ENCODE measurements around the gene SLC27A6.

GRCh38 chr5:129082225-129083136, 117.2 kb downstream of the SLC27A6 start:
- TF ChIP-seq CTCF (conservative IDR thresholded peaks at IDR 0.05; ENCODE audit: low read depth, low read length): no peak
- TF ChIP-seq EZH2 (IDR thresholded peaks at IDR 0.05; ENCODE audit: borderline replicate concordance, low read depth, low read length, poor library complexity, severe bottlenecking): no peak

Measured in A673 (cell line).